HG02840 (cell line): Measurements from ENCODE around the gene STXBP2.
"Not testable (repeated sequence)": the region's sequence is repeated elsewhere in the genome, so short reads cannot be mapped to it uniquely, and the experiment has no call there.

Source experiments
- ATAC-seq: cut with Tn5 transposase; IDR thresholded peaks from one replicate; pipeline ENCODE4 v1.9.1; 2021; ENCODE audit warnings: mild to moderate bottlenecking, moderate library complexity, moderate number of reproducible peaks; ENCODE audit not compliant: unreplicated experiment, low FRiP score

Gene STXBP2

DNA sequence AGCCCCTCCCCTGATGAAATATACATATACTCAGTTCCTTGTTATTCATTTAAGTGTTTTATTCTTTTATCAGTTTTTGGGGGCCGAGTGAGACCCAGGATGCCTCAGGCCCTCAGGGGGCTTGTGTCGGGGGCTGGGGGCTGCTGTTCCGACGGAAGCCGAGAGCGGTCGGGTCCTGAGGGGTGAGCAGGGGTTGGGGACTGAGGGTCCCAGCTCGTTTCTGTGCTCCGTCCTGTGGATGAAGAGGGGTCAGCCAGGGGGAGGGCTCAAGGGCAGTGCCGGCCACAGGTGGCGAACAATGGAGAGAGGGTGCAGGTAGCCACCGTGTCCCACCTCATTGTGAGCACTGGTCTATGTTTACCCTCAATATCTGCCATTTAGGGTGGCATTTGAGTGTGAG lies 5.3 kb upstream of the STXBP2 start:
- no peak for ATAC-seq

DNA sequence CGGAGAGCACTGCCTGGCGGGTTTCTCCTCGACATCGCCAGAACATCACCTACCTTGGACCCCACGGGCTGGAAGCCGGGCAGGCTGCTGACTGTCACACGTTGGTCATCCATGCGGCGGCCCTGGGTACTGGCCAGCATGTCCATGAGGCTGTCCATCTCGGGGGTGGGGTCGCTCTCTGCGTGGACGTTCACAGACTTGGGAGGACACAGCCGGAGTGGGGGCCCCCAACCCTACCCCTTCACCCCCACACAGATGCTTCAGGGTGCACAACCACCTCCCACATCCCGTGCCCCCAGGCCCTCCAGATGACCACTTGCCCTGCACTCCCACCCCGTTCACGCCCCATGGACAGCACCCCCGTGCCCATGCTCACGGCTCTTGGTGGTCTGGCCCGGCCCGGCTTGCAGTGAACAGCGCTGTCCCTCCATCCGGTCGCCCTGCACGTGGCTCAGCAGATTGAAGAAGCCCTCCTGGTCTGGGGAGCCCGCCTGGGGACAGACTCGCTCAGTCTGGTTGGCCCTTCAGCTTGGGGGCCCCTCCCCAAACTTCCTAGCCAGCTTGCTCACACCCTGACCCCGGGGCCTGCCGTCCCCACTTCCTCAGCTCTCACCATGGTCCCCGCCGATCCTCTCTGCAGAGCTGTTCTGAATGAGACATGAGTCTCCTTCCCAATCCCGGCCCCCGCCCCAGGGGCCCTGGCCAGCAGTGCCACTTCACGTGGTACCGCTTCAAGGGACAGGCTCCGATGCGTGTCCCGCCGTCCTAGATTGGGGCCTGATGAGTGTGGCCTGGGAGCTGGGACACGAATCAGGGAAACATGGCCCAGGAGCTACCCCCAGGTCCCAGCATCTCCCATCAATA lies 4.3 kb upstream of the STXBP2 start:
- no peak for ATAC-seq

DNA sequence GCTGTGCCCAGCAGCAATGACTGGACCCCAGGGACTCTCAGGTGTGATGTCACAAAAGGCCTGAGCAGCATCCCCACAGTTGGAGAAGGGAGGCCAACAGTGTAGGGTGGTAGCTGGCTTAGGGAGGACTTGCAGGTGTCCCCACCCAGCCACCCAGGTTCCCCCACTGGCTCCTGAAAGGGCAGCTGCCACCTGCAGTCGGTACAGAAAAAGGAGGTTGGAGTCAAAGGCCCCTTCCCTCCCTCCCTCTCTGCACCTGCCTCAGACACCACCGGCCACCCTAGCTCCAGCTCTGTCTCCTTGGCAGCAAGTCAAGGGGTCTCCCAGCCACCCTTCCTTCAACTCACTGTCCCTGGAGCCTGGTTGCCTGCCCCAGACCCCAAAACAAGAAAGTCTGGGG lies 3.2 kb upstream of the STXBP2 start, which contains the start of gene PCP2:
TSS of gene PCP2 (minus strand) at position 22 of the 400 bp plus-strand sequence. CDS start 262 bp downstream, outside the sequence.
- no peak for ATAC-seq

DNA sequence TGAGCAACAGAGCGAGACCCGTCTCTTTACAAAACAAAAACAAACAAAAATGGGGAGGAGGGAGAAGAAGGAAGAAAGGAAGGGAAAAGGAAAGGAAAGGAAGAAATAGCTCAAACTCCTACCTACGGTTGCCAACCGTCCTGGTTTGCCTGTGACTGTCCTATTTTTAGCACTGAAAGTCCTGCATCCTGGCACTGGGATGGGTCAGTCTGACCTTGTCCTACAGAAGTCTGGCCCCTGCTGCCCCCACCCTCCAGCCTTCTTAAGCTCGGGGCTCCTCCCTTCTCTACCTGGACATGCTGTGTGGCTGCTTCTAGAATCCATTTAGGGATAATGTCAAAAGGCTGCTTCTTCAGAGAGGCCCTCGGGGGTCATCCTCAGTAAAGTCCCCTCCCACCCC lies 1.2 kb upstream of the STXBP2 start:
- no peak for ATAC-seq

DNA sequence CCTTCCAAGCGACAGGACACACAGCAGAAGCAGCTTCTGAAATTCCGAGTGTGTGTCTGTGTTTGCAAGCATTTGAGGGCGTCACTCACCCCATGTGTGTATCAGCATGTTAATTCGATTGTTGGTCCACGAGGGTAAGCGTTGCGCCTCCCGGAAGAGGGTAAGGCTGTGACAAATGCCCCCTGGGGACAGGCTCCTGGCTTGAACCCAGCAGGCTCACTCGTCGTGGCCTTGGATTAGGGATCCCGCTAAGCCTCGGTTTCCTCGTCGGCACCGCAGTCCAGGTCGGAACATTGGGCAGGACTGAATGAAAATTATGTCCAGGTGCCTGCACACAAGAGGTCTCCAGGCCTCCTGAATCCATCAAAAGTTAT lies 606 bp upstream of the STXBP2 start:
- no peak for ATAC-seq

DNA sequence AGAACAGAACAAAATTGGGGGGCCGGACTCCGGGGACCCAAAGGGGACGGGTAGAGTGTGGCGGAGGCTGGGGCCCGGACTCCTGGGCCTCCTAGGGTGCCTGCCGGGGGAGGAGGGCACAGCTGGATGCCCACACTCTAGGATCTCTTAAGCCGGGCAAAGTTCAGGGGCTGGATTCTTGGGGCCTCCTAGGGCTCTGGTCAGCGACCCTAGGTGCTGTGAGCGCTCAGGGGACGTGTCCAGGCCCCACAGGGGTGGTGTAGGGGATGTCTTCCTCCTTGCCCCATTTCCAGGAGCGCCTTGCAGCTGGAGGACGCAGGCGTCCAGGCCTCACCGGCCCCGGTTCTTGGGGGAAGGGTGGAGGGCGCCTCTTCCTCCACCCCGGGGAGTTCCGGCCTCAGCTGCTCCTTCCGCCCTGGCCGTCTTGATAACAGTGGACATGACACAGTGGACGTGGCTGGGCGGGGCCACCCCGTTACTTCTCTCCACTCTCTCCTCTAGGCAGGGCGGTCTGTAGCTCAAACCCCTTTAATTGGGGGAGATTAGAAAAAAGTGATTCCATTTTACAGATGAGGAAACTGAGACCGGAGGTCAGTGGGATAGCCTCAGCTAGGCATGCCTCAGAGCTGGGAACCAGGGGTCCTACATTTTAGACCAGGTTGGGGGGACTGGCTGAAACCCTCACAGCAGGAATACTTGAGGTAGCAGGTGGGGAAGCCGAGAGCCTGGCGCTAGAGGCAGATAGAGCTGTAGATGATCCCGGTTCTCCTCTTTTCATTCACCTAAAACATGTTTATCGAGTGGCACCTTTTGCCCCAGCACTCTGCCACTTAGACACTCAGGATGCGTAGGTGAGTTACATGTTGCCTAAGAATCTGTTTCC lies 705 bp downstream of the STXBP2 start:
- no peak for ATAC-seq

DNA sequence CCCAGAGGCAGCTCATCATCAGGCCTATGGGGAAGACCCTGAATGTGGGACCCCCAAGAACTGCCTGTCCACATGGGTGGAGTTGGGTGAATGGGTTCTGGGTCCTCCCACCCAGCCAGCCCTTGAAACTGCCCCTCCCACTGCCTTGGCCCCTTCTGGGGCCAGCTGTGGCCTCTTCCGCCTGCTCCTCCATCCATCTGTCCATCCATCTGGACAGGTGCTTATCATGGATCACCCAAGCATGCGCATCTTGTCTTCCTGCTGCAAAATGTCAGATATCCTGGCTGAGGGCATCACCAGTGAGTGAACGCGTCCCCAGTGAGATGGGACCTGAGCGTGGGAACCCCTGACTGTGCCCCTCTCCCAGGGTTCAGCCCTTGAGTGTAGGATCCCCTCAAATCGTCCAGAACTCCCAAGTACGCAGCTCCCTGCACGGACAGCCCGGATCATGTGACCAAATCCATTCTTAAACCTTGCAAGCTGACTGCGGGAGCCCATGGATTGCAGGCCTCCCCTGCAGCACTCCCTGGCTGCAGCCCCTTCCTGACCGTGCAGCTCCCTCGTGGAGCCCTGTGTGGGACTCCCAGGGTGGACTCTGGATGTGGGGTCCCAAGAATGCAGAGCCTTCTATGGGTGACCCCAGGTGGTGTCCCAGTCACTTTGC lies 2.0 kb downstream of the STXBP2 start:
- no peak for ATAC-seq

DNA sequence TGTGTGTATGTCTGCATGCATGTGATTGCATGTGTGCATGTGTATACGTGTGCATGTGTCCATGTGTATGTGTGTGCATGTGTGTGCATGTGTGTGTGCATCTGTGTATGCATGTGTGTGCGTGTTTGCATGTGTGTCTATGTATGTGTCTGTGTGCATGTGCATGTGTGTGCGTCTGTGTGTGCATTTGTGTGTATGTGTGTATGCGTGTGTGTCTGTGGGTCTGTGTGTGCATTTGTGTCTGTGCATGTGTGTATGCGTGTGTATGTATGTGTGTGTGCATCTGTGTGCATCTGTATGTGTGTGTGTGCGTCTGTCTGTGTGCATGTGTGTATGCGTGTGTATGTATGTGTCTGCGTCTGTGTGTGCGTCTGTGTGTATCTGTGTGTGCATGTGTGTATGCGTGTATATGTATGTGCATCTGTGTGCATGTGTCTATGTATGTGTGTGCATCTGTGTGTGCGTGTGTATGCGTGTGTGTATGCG lies 3.0 kb downstream of the STXBP2 start:
- no peak for ATAC-seq

DNA sequence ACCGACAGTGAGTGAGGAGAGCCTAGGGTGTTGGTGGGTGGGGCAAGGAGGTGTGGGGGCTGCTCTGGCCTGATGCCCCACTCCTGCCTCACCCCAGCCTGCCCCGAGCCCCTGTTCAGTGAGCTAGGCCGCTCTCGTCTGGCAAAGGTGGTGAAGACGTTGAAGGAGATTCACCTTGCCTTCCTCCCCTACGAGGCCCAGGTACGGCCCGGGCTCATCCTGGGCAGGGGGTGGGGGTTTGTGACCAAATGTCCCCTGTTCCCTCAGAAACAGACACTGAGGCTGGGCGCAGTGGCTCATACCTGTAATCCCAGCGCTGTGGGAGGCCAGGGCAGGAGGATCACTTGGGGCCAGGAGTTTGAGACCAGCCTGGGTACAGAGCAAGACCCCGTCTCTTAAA lies 3.9 kb downstream of the STXBP2 start:
- ATAC-seq: no peak

DNA sequence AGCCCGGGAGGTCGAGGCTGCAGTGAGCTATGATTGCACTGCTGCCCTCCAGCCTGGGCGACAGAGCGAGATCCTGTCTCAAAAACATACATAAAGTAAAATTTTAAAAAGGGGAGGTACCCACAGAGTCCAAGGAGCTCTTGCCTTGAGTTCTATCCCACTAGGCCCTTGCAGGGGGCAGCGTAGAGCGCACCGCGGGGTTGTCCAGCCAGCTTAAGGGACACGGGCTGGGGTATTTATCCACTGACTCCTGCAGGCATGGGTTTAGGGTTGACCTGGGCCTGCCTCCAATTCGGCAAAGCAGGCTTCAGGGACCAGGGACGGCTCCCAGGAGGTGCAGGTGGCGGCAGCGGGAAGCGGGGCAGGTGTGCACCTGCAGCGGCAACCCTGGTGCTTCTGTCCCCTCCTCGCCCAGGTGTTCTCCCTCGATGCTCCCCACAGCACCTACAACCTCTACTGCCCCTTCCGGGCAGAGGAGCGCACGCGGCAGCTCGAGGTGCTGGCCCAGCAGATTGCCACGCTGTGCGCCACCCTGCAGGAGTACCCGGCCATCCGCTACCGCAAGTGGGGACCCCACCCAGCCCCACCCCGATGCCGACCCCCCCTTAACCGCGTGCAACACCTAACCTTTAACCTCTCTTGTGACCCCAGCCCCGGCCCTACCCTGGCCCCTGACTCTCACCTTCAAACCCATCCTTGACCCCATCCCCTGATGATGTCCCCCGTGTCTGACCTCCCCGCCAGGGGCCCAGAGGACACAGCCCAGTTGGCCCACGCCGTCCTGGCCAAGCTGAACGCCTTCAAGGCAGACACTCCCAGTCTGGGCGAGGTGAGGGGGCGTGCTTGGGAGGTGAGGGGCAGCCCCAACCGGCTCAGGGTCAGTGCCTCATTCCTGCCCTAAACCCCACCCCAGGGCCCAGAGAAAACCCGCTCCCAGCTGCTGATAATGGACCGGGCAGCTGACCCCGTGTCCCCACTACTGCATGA lies 4.7 kb downstream of the STXBP2 start:
- ATAC-seq: no peak

DNA sequence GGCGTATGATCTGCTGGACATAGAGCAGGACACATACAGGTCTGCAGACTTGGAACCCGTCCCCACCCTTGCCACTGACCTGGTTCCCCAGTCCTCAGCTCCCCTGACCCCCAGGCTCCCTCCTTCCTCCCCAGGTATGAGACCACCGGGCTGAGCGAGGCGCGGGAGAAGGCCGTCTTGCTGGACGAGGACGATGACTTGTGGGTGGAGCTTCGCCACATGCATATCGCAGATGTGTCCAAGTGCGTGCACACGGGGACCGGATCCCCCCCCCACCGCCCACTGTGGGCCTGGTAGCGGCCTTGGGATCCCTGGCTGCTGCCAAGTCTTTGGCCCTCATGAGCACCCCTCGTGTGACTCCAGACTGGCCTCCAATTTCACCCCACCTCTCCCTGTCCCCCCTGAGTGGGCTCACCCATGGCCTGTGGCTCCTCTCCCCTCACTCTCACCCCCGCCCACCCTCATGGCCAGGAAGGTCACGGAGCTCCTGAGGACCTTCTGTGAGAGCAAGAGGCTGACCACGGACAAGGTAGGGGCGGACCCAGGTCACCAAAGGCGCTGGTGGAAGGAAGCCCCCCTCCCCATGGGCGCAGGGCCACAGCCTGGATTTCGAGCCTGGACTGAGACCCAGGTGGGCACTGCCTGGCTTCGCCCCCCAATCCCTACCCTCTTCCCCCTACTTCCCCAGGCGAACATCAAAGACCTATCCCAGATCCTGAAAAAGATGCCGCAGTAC lies 5.6 kb downstream of the STXBP2 start:
- no peak for ATAC-seq

DNA sequence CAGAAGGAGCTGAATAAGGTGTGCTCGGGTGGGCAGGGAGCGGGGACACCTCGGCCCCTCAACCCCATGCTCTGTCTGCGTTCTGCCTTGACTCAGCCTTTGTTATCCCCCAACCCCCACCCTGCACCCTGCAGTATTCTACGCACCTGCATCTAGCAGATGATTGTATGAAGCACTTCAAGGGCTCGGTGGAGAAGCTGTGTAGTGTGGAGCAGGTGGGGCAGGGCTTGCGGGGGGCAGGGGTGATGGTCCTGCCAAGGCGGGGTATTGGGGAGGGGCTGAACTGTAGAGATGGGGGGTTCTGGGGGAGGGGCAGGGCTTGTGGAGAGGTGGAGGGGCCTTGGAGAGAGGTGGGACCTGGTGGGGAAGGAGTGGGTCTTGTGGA lies 6.1 kb downstream of the STXBP2 start:
- ATAC-seq: no peak

DNA sequence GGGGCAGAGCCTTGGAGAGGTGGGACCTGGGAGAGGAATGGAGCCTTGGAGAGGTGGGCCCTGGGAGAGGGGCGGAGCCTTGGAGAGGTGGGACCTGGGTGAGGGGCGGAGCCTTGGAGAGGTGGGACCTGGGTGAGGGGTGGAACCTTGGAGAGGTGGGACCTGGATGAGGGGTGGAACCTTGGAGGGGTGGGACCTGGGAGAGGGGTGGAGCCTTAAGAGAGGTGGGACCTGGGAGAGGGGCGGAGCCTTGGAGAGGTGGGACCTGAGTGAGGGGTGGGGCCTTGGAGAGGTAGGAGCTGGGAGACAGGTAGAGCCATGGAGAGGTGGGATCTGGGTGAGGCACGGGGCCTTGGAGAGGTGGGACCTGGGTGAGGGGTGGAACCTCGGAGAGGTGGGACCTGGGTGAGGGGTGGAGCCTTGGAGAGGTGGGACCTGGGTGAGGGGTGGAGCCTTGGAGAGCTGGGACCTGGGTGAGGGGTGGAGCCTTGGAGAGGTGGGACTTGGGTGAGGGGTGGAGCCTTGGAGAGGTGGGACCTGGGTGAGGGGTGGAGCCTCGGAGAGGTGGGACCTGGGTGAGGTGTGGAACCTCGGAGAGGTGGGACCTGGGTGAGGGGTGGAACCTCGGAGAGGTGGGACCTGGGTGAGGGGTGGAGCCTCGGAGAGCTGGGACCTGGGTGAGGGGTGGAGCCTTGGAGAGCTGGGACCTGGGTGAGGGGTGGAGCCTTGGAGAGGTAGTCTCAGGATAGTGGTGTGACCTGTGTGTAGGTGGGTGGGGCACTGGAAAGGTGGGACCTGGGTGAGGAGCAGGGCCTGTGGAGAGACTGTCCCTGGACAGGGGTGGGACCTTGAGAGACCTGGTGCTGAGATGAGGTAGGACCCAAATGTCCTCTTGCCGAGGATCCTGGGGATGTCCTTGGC lies 7.0 kb downstream of the STXBP2 start:
- ATAC-seq: not testable (repeated sequence)

DNA sequence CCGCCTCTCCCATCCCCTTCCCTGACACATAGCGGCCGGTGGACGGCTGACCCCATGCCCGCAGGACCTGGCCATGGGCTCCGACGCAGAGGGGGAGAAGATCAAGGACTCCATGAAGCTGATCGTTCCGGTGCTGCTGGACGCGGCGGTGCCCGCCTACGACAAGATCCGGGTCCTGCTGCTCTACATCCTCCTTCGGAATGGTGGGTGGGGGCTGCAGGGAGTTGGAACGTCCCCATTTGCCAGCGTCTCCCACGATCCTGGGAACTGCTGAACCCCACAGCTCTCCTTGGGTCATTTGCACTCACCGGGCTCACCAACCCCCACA lies 7.6 kb downstream of the STXBP2 start:
- no peak for ATAC-seq

DNA sequence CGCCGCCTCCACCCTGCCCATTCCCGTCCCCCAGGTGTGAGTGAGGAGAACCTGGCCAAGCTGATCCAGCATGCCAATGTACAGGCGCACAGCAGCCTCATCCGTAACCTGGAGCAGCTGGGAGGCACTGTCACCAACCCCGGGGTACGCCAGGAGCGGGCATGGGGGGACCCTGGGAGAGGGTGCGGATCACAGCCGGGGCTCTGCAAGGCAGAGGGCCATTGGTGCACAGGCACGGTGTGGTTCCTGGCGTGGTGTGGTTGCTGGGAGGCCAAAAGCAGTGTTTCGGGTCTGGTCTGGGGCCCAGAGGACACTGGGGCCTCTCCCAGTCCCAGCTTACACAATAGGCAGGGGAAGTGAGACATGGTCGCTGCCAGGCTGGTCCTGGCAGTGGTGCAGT lies 8.3 kb downstream of the STXBP2 start:
- ATAC-seq: no peak

DNA sequence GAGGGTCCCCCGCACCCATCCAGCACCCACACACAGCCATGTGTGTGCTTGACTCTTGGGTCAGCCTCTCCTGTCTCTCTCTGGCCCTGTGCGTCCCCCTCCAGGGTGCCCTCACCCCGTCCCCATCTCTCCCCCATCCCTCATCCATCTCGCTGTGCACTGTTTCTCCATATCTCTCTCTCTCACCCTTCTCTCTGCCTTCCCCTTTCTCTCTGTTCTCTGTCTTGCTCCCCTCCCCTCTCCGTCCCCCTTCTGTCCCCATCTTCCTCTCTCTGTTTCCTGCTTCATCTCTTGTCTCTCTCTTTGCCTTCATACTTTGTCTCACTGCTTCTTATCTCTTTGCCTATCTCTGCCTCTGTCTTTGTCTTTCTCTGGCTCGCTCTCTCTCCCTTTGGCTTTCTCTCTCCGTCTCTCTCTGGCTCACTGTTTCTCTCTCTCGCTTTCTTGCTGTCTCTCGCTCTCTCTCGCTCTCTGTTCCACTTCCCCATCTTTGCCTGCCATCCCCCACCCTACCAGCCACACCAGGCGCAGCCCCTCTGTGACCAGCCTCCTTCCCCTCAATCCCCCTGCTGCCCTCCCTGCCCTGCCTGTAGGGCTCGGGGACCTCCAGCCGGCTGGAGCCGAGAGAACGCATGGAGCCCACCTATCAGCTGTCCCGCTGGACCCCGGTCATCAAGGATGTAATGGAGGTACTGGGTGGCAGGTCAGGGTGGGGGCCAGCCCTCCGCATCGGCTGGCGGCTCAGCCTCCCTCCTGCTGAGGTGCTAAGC lies 8.9 kb downstream of the STXBP2 start:
- ATAC-seq: no peak

DNA sequence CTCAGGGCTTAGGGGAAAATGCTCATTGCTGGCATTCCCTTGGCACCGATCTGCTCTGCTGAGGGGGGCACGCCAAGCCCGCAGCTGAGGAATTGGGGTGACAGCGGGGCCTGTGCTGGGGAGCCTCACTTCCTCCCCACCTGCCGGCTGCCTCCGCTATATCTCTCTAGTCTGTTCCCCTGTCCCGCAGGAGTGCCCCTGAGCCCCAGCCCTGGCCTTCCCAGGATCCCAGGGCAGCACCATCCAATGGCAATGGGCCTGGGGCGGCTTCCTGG lies 9.5 kb downstream of the STXBP2 start:
- no peak for ATAC-seq

DNA sequence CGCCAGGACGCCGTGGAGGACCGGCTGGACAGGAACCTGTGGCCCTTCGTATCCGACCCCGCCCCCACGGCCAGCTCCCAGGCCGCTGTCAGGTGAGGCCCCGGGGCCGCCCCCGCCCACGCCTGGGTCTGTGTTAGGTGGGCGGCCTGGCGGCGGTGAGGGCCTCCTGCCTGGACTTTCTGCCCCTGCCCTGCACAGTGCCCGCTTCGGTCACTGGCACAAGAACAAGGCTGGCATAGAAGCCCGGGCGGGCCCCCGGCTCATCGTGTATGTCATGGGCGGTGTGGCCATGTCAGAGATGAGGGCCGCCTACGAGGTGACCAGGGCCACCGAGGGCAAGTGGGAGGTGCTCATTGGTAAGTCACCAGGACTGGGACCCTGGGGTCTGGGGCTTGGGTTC lies 10.2 kb downstream of the STXBP2 start:
- ATAC-seq: no peak
